Smooth muscle cell (in vitro differentiated cells): ENCODE data around the gene GPD1. TPM values are rescaled to one million over a fixed set of nuclear protein-coding genes. Genes with fewer than 3 reads are reported as not detected.
A peak's percentile ranks its signal among the peaks of the same experiment; 100 is the strongest.

Experiments
- DNase-seq: peaks from one replicate; lab custom pipeline; 2025; ENCODE audit not compliant: unreplicated experiment; lab: John Stamatoyannopoulos, UW
- H2AFZ ChIP-seq: fragments of 200-600 bp; sonication (generic); 2 replicates; pipeline ENCODE4 v1.6.0; 2016; ENCODE audit warnings: antibody characterized with exemption, low read depth, mild to moderate bottlenecking
- H3F3A ChIP-seq: fragments of 200-600 bp; sonication (generic); 2 replicates; pipeline ENCODE4 v1.6.0; 2017; ENCODE audit warnings: antibody characterized with exemption, low read depth
- H3K27ac ChIP-seq: fragments of 200-600 bp; sonication (generic); 2 replicates; pipeline ENCODE4 v1.5.1; 2016; ENCODE audit warnings: low read depth, mild to moderate bottlenecking
- H3K27me3 ChIP-seq: fragments of 200-600 bp; sonication (generic); 2 replicates; pipeline ENCODE4 v1.6.1; 2016; ENCODE audit warnings: low read depth, mild to moderate bottlenecking
- H3K36me3 ChIP-seq: fragments of 200-600 bp; sonication (generic); 2 replicates; pipeline ENCODE4 v1.5.1; 2016; ENCODE audit warnings: low read depth
- H3K4me1 ChIP-seq: fragments of 200-600 bp; sonication (generic); 2 replicates; pipeline ENCODE4 v1.5.1; 2016; ENCODE audit warnings: low read depth
- H3K4me2 ChIP-seq: fragments of 200-600 bp; sonication (generic); 2 replicates; pipeline ENCODE4 v1.6.0; 2016; ENCODE audit warnings: mild to moderate bottlenecking
- H3K4me3 ChIP-seq: fragments of 200-600 bp; sonication (generic); 2 replicates; pipeline ENCODE4 v1.5.1; 2016; ENCODE audit warnings: mild to moderate bottlenecking
- H3K79me2 ChIP-seq: fragments of 200-600 bp; sonication (generic); 2 replicates; pipeline ENCODE4 v1.6.0; 2016; ENCODE audit warnings: low read depth, mild to moderate bottlenecking
- H3K9ac ChIP-seq: fragments of 200-600 bp; sonication (generic); 2 replicates; pipeline ENCODE4 v1.6.0; 2016; ENCODE audit warnings: low read depth
- H3K9me3 ChIP-seq: fragments of 200-600 bp; sonication (generic); replicated peaks from 2 replicates; pipeline ENCODE4 v1.5.1; 2016; ENCODE audit warnings: low read depth
- H4K20me1 ChIP-seq: fragments of 200-600 bp; sonication (generic); 2 replicates; pipeline ENCODE4 v1.6.0; 2016; ENCODE audit warnings: low read depth
- CTCF ChIP-seq: fragments of 200-600 bp; sonication (generic); IDR thresholded peaks from 2 replicates; pipeline ENCODE4 v1.5.1; 2017; ENCODE audit warnings: borderline replicate concordance, mild to moderate bottlenecking, antibody characterized with exemption; ENCODE audit not compliant: insufficient read depth, poor library complexity, severe bottlenecking
- WGBS: methylation state at CpG from one replicate; pipeline ENCODE4 v1.1.7; 2016; ENCODE audit warnings: low lambda C conversion rate; 5-methylcytosine and 5-hydroxymethylcytosine counted together
- polyA plus RNA-seq: library from polyadenylated mRNA; unstranded; fragments of >200 nt; fragmentation: Nextera tagmentation; extraction: Ambion mirVana; gene quantifications from 2 replicates; pipeline ENCODE4 v1.2.1, GENCODE V29; 2016
- total RNA-seq: library from RNA; depleted of rRNA; stranded (reverse); fragments of >200 nt; gene quantifications from 2 replicates; pipeline ENCODE4 v1.2.3, GENCODE V29; 2014

Gene GPD1
- total RNA-seq (not detected in 2 replicates), polyA plus RNA-seq (0.24 TPM in 1 of 2 replicates, not detected in the other)

GRCh38 chr12:50103767-50104321 lies at the start of gene GPD1:
TSS of gene GPD1 (plus strand) at chr12:50104008. CDS start at chr12:50104051, 43 bp downstream.
- H3K27ac ChIP-seq = no peak within 1 kb of the TSS
- no peak for DNase-seq
- no peaks in the 10 kb centered on the region for H4K20me1 ChIP-seq
- H3K4me2 ChIP-seq = peak within 1 kb of the TSS; percentile 25
- H3K9me3 ChIP-seq = no peaks in the 10 kb centered on the region
- no peaks in the 10 kb centered on the region for H3K79me2 ChIP-seq
- WGBS = 52% methylated on average over 13 of the region's 13 CpGs
- H2AFZ ChIP-seq = no peak within 1 kb of the TSS
- H3F3A ChIP-seq = peaks cover 9% of the 10 kb centered on the region
- H3K27me3 ChIP-seq = no peaks in the 10 kb centered on the region
- H3K9ac ChIP-seq = no peak within 1 kb of the TSS
- no peaks in the 10 kb centered on the region for H3K36me3 ChIP-seq
- H3K4me1 ChIP-seq = no peaks in the 10 kb centered on the region
- no peak for TF ChIP-seq CTCF
- H3K4me3 ChIP-seq = no peak within 1 kb of the TSS

GRCh38 chr12:50055831-50056638 lies 47.8 kb upstream of the GPD1 start:
- Histone ChIP-seq H3F3A (no peaks in the 10 kb centered on the region), H3K9me3 (no peaks in the 10 kb centered on the region), H4K20me1 (no peaks in the 10 kb centered on the region), H3K27me3 (peaks cover 33% of the 10 kb centered on the region), H3K9ac (no peak overlapping the region), H3K4me2 (peak overlapping the region; percentile 76), H3K36me3 (no peaks in the 10 kb centered on the region), H3K79me2 (no peaks in the 10 kb centered on the region), H3K4me3 (no peak overlapping the region), H3K4me1 (peaks cover 17% of the 10 kb centered on the region), H3K27ac (no peak overlapping the region), H2AFZ (no peak overlapping the region)
- peak; percentile 8 for DNase-seq
- peak; percentile 97 for TF ChIP-seq CTCF
- WGBS = 13% methylated on average over 17 of the region's 17 CpGs

DNA sequence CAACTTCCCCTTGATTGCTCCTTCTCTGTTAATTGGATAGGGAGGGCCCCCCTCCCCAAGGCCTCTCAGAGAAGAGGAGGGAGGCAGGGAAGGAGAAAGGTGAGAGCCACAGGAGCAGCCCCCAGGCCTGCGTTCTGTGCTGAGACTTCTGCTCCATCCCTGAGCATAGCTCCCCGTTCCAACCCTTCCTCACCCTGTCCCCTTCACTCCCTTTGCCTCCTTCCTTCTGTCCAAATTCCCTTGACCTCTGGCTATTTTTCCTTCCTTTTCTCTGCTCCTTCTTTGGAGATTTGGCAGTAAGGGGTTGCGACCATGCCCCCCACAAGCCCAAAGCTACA lies 47.2 kb upstream of the GPD1 start:
- Histone ChIP-seq H3K4me1 (peaks cover 12% of the 10 kb centered on the region), H3K9me3 (no peaks in the 10 kb centered on the region), H3K27ac (no peak overlapping the region), H2AFZ (no peak overlapping the region), H3K79me2 (no peaks in the 10 kb centered on the region), H3F3A (no peaks in the 10 kb centered on the region), H3K36me3 (no peaks in the 10 kb centered on the region), H3K4me2 (peak overlapping the region; percentile 95), H3K9ac (no peak overlapping the region), H4K20me1 (no peaks in the 10 kb centered on the region), H3K27me3 (peaks cover 36% of the 10 kb centered on the region), H3K4me3 (peak overlapping the region; percentile 76)
- TF ChIP-seq CTCF = no peak
- 41% methylated on average over 3 of the region's 3 CpGs for WGBS
- DNase-seq = no peak
